HEK293 (cell line): ENCODE results near the gene NFE2L3.

Experiments
- CTCF ChIA-PET: fragments of 350-600 bp; formaldehyde crosslinking; extraction: SDS; loops from one replicate; lab custom pipeline; 2021; ENCODE audit warnings: antibody characterized with exemption; lab: Yijun Ruan, JAX
- POLR2A ChIA-PET: fragments of 300-600 bp; formaldehyde crosslinking; extraction: SDS; loops from one replicate; lab custom pipeline; 2020; ENCODE audit warnings: antibody characterized with exemption, inconsistent platforms; lab: Yijun Ruan, JAX
- H3K27ac ChIP-seq: fragments of 200-500 bp; sonication (Bioruptor generic); 2 replicates; pipeline ENCODE4 v1.5.1; 2014; ENCODE audit warnings: low read depth, low read length, control low read depth, inconsistent platforms; ENCODE audit errors: extremely low read depth
- H3K36me3 ChIP-seq, 2 experiments: fragments of 200-500 bp in 1 of 2; sonication (Bioruptor generic) in 1 of 2; 1 replicate in 1 of 2; 2 replicates in 1 of 2; pipeline ENCODE4 v1.5.1; 2014 to 2017; ENCODE audit warnings: inconsistent platforms in 2 of 2, low read length in 2 of 2; ENCODE audit not compliant: control insufficient read depth in 2 of 2, insufficient read depth in 1 of 2
- H3K4me1 ChIP-seq: fragments of 200-500 bp; sonication (Bioruptor generic); 2 replicates; pipeline ENCODE4 v1.5.1; 2014; ENCODE audit warnings: mild to moderate bottlenecking, low read length, inconsistent platforms; ENCODE audit not compliant: control insufficient read depth, insufficient read depth
- H3K4me3 ChIP-seq: 2 replicates; pipeline ENCODE4 v1.5.1; 2011; ENCODE audit warnings: low read depth, mild to moderate bottlenecking, control low read depth, low read length, moderate library complexity
- H3K9me3 ChIP-seq: fragments of 200-500 bp; sonication (Bioruptor generic); 2 replicates; pipeline ENCODE4 v1.5.1; 2014; ENCODE audit warnings: low read depth, low read length, inconsistent platforms; ENCODE audit not compliant: control insufficient read depth, insufficient read depth
- BCL11B ChIP-seq: fragments of 450-650 bp; formaldehyde crosslinking; IDR thresholded peaks from 2 replicates; pipeline ENCODE4 v1.5.1; 2016; ENCODE audit warnings: low read depth, missing biosample characterization, missing genetic modification characterization
- GFI1B ChIP-seq: fragments of 450-650 bp; formaldehyde crosslinking; IDR thresholded peaks from 2 replicates; pipeline ENCODE4 v1.5.1; 2016; ENCODE audit warnings: missing biosample characterization, missing genetic modification characterization
- HOXD13 ChIP-seq: sonication (generic); formaldehyde crosslinking; IDR thresholded peaks from 2 replicates; pipeline ENCODE4 v1.8.0; 2022; ENCODE audit warnings: missing genetic modification reagents, borderline replicate concordance
- KLF10 ChIP-seq: fragments of 450-650 bp; IDR thresholded peaks from 2 replicates; pipeline ENCODE4 v1.5.1; 2018; ENCODE audit warnings: missing biosample characterization, mild to moderate bottlenecking, missing genetic modification characterization
- ZBTB11 ChIP-seq: fragments of 450-650 bp; formaldehyde crosslinking; conservative IDR thresholded peaks from 2 replicates; pipeline ENCODE4 v1.5.1; 2016; ENCODE audit warnings: low read depth, missing biosample characterization, missing genetic modification characterization
- ZBTB6 ChIP-seq: fragments of 450-650 bp; formaldehyde crosslinking; IDR thresholded peaks from 2 replicates; pipeline ENCODE4 v1.5.1; 2017; ENCODE audit warnings: missing biosample characterization, missing genetic modification characterization
- ZNF311 ChIP-seq: fragments of 450-650 bp; formaldehyde crosslinking; IDR thresholded peaks from 2 replicates; pipeline ENCODE4 v1.5.1; 2017; ENCODE audit warnings: missing biosample characterization, missing genetic modification characterization, borderline replicate concordance
- ZNF335 ChIP-seq: fragments of 450-650 bp; formaldehyde crosslinking; conservative IDR thresholded peaks from 2 replicates; pipeline ENCODE4 v1.5.1; 2016; ENCODE audit warnings: missing biosample characterization, missing genetic modification characterization
- ZNF354C ChIP-seq: fragments of 450-650 bp; formaldehyde crosslinking; IDR thresholded peaks from 2 replicates; pipeline ENCODE4 v1.5.1; 2016; ENCODE audit warnings: missing biosample characterization, missing genetic modification characterization, low read depth, borderline replicate concordance
- ZNF423 ChIP-seq: fragments of 450-650 bp; formaldehyde crosslinking; IDR thresholded peaks from 2 replicates; pipeline ENCODE4 v1.5.1; 2016; ENCODE audit warnings: missing biosample characterization, missing genetic modification characterization
- ZNF449 ChIP-seq: fragments of 450-650 bp; formaldehyde crosslinking; IDR thresholded peaks from 2 replicates; pipeline ENCODE4 v1.5.1; 2017; ENCODE audit warnings: missing biosample characterization, mild to moderate bottlenecking, missing genetic modification characterization, moderate library complexity
- ZNF645 ChIP-seq: fragments of 450-650 bp; formaldehyde crosslinking; IDR thresholded peaks from 2 replicates; pipeline ENCODE4; 2016; ENCODE audit warnings: missing biosample characterization, missing genetic modification characterization
- ZNF776 ChIP-seq: fragments of 450-650 bp; formaldehyde crosslinking; IDR thresholded peaks from 2 replicates; pipeline ENCODE4 v1.5.0; 2017; ENCODE audit warnings: missing biosample characterization, missing genetic modification characterization, borderline replicate concordance
- TF ChIP-seq, protein P1 (sequence below): fragments of 450-650 bp; formaldehyde crosslinking; IDR thresholded peaks from 2 replicates; pipeline ENCODE4 v1.5.1; 2016; ENCODE audit warnings: missing biosample characterization, missing genetic modification characterization, borderline replicate concordance
- TF ChIP-seq, protein P2 (sequence below): fragments of 450-650 bp; formaldehyde crosslinking; IDR thresholded peaks from 2 replicates; pipeline ENCODE4 v1.5.1; 2017; ENCODE audit warnings: missing biosample characterization, missing genetic modification characterization

Gene NFE2L3

DNA sequence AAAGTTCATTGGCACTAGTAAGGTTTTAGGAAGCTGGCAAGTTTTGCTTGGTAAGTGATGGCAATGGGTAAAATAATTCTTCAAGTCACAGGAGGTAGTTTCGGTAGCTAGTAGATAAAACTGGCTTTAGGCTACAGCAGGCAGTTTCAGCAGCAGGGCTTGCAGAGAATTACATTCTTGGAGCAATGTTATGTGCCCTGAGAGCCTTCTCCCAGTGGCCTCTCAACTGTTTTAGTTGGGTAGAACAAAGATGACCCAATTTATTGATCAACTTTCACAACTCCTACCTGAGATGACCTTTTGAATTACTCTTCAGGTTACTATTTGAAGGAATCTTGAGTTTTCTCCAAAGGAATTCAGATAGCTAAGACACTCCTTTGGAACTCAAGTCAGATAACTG, 16.4 kb upstream of the NFE2L3 start (continued):
- no peak for TF ChIP-seq ZNF354C (tag by site-specific recombination)
- TF ChIP-seq HOXD13 (CRISPR knock-in tag): no peak
- no peak for TF ChIP-seq BCL11B (tag by site-specific recombination)
- no peak for TF ChIP-seq ZNF423 (tag by site-specific recombination)
- TF ChIP-seq ZNF335 (tag by site-specific recombination): no peak
- TF ChIP-seq ZBTB6 (tag by site-specific recombination): no peak
- TF ChIP-seq ZBTB11 (tag by site-specific recombination): no peak
- TF ChIP-seq, protein P1, sequence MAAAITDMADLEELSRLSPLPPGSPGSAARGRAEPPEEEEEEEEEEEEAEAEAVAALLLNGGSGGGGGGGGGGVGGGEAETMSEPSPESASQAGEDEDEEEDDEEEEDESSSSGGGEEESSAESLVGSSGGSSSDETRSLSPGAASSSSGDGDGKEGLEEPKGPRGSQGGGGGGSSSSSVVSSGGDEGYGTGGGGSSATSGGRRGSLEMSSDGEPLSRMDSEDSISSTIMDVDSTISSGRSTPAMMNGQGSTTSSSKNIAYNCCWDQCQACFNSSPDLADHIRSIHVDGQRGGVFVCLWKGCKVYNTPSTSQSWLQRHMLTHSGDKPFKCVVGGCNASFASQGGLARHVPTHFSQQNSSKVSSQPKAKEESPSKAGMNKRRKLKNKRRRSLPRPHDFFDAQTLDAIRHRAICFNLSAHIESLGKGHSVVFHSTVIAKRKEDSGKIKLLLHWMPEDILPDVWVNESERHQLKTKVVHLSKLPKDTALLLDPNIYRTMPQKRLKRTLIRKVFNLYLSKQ (tag by site-specific recombination): no peak
- TF ChIP-seq KLF10: no peak
- no peak for TF ChIP-seq ZNF645
- TF ChIP-seq GFI1B (tag by site-specific recombination): no peak
- TF ChIP-seq, protein P2, sequence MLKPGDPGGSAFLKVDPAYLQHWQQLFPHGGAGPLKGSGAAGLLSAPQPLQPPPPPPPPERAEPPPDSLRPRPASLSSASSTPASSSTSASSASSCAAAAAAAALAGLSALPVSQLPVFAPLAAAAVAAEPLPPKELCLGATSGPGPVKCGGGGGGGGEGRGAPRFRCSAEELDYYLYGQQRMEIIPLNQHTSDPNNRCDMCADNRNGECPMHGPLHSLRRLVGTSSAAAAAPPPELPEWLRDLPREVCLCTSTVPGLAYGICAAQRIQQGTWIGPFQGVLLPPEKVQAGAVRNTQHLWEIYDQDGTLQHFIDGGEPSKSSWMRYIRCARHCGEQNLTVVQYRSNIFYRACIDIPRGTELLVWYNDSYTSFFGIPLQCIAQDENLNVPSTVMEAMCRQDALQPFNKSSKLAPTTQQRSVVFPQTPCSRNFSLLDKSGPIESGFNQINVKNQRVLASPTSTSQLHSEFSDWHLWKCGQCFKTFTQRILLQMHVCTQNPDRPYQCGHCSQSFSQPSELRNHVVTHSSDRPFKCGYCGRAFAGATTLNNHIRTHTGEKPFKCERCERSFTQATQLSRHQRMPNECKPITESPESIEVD (tag by site-specific recombination): no peak
- no peak for TF ChIP-seq ZNF776 (tag by site-specific recombination)
- TF ChIP-seq ZNF311 (tag by site-specific recombination): no peak

DNA sequence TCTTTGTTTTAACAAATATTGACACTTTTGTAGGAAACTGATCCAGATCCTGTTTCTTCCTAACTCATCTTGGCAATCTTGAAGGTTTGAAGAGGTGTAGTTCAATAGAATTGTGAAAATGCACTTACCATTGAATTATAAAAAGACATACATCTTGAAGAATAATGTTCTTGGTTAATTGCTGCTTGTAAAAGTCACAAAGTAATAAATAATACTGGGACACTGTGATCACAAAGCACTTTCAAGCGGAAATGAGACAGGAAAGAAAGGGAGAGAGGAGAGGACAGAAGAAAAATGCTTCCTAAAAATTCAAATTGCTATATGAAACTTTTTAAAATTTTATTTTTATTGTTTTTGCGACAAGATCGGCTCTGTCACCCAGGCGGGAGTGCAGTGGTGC, 15.2 kb upstream of the NFE2L3 start:
- Histone ChIP-seq H3K27ac (no peak overlapping the region), H3K9me3 (no peaks in the 10 kb centered on the region), H3K36me3 (no peaks in the 10 kb centered on the region), H3K4me3 (no peak overlapping the region), H3K4me1 (no peaks in the 10 kb centered on the region; the same call in 1 of the 2 replicates)
- ChIA-PET CTCF (no interaction called here), POLR2A (no interaction called here)
- TF ChIP-seq ZNF449 (tag by site-specific recombination): no peak
